GM12873 (cell line): Measurements from ENCODE around the gene TCEA3.

ENCODE experiments used
- CTCF ChIP-seq: IDR thresholded peaks from 2 replicates; pipeline ENCODE4 v1.5.1; 2012; ENCODE audit warnings: low read depth, mild to moderate bottlenecking, moderate library complexity, low read length, control low read depth; ENCODE audit not compliant: insufficient read depth; ENCODE audit errors: missing control alignments

TCEA3 gene

DNA sequence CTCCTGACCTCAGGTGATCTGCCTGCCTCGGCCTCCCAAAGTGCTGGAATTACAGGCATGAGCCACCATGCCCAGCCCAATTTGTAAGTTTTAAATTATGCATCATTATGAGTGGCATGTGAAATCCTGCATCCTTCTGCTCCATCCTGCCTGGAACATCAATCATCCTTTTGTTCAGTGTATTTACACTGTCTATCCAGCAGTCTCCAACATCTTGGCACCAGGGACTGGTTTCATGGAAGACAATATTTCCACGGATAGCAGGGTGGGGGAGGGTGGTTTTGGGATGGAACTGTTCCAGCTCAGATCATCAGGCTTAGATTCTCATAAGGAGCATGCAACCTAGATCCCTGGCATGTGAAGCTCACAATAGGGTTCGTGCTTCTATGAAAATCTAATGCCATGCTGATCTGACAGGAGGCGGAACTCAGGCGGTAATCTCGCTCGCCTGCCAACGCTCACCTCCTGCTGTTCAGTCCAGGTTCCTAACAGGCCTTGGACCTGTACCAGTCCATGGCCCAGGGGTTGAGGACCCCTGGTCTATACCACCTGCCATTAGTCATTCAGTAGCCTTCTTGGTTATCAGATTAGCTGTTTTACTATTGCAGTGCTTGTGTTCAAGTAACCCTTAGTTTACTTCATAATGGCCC lies 22.2 kb upstream of the TCEA3 start:
- no peak for TF ChIP-seq CTCF

DNA sequence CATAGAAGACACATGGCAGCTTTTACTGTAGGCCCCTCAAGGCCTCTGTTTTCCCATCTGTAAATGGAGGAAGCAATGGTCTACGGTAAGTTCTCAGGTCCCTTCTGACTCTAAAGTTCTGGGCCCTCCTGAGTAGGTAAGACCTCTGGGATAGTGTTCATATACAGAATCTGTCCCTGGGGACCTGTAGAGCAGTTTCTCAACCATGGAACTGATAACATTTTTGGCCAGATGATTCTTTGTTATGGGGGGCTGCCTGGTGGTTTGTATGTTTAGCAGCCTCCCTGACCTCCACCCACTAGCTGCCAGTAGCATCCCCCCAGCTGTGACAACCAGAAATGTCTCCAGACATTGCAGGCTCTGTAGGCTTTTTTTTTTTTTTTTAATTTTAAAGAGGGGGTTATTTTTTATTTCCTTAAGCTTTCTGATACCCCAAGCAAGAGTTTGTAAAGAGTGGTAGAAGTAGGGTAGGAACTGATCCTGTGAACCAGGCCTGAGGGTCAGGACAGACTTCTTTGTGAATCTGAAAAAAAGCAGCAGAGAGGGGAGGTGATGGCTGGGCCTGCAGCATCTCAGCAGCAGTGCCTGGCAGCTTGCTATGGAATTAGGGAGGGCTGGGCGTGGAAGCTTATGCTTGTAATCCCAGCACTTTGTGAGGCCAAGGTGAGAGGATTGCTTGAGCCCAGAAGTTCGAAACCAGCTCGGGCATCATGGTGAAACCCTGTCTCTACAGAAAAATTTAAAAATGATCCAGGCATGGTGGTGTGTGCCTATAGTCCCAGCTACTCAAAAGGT lies 20.2 kb upstream of the TCEA3 start:
- TF ChIP-seq CTCF: no peak

DNA sequence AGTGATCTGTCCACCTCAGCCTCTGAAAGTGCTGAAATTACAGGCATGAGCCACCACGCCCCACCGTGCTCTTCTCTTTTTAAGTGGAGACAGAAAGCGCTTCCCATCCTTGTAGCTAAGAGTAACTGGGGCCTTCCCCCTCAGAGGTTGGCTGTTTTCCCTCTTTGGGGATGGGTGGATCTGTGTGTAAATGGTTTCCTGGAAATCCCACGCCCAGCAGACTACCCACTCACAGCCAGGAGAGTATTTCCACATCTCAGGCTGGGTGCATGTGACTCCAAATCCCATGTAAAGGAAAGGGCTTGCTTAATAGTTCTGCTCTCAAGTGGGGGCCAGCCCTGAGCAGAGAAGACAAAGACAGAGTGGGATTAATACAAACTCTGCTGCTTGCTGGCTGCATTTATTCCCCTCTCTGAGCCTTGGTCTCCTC lies 19.6 kb upstream of the TCEA3 start:
- no peak for TF ChIP-seq CTCF

DNA sequence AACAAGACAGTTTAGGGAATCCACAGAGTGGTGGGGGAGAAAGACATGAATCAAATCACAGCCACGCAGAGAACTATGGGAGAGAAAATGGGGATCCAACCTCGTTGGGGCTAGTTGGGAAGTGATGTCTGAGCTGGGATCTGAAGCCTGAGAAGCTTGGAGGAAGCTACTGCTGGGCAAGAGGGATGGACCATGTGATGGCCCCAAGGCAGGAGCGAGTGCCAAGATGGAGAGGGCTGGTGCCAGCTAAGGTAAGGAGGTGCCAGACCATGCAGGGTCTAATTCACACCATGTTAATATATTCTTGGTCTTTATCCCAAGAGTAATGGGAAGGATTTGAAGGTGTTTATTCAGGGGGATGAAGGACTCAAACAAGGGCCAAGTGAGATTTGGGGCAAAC lies 18.2 kb upstream of the TCEA3 start:
- TF ChIP-seq CTCF: no peak

DNA sequence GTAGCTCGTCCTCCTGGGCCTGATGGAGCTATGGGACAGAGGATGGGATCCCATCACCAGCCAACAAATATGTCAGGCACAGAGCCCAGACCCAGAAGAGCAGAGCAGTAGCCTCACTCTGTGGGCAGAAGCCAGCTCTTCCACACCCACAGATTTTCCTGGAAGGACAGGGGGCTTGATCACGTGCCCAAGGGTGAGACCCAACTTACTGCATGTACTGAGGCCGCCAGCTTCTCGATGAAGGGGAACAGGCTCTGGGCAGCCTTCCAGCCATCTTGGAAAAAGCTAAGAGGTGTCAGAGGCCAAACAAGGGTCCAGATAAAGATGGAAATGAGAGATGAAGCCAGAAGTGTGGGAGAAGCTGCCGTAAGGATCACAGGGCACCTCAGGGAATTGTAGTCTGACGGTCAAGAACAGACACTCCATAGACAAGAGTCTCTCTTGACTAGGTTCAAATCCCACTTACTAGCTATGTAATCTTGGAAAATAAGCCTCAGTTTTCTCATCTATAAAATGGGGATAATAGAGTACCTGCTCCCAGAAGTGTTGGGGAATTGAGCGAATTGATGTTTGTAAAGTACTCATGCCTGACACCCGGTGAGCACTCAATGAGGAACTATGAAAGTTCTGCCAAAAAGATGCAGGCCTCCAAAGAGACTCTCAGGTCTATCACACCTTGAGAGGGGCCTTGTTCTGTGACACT lies 17.0 kb upstream of the TCEA3 start:
- TF ChIP-seq CTCF: no peak

GRCh38 chr1:23438545-23438944 lies 14.0 kb upstream of the TCEA3 start:
- no peak for TF ChIP-seq CTCF

DNA sequence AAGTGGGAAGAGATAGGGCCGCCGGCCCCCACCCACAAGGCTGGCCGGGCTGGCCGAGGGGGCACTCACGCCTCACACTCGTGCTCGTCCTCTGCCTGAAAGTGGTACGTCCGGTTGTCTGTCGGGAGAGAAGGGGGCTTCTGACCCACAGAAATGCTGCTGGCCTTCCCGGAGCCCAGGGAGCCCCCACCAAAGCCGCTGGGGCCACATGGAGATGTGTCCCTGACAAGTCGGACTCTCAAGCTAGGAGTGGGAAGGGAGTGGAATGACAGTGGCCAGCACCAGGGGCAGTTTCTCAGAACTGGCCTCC lies 12.8 kb upstream of the TCEA3 start:
- no peak for TF ChIP-seq CTCF
